ENCODE data around the gene HACD3.
"Not testable (repeated sequence)": the region's sequence is repeated elsewhere in the genome, so short reads cannot be mapped to it uniquely, and the experiment has no call there.

The HACD3 gene

DNA sequence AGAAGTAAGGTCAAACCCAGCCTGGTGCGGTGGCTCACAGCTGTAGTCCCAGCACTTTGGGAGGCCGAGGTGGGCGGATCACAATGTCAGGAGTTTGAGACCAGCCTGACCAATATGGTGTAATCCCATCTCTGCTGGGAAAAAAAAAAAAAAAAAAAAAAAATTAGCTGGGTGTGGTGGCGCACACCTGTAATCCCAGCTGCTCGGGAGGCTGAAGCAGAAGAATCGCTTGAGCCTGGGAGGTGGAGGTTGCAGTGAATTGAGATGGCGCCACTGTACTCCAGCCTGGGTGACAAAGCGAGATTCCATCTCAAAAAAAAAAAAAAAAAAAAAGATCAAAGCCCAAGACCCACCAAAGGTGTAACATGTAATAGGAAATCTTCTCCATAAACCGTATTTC is 19.0 kb downstream of the HACD3 start:
- not testable (repeated sequence) for DNase-seq (ENCODE audit: low read depth)

DNA sequence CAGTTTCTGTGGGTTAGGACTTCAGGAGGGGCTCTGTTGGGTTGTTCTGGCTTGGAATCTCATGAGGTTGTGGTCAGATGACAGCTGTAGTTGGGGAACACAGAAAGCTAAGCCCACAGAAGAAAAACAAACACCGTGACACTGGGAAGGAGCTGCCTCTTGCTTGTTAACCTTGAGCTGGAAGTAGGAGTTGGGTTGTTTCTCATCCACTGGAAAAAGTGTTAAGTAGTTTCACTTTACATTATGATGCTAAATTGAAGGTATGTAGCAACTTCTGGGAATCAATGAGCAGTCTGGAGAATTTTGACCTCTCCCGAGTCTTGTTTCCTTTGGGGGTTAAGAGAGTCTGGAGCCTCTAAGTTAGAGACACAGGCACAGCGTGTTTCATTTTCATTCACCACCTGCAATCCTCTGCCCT is 20.4 kb downstream of the HACD3 start:
- peak; percentile 62 for DNase-seq (ENCODE audit: low read depth)

DNA sequence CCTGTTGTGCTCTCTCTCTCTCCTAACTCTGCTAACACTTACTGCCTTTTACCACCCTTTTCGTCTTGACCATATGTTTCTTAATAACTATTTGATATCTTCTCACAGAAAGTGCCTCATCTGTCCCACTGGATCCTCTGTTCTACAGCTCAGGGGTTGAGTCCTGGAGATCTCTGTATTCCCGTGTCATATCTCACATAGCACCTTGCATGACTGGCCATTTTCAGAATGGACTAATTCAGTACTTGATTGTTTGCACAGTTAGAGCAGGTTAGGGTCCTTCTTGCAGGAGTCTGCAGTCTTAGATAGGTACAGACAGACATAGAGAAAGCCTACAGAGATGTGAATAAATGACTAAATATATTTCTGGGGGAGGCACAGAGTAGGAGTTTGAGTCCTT is 20.9 kb downstream of the HACD3 start:
- DNase-seq (ENCODE audit: low read depth), result no peak

DNA sequence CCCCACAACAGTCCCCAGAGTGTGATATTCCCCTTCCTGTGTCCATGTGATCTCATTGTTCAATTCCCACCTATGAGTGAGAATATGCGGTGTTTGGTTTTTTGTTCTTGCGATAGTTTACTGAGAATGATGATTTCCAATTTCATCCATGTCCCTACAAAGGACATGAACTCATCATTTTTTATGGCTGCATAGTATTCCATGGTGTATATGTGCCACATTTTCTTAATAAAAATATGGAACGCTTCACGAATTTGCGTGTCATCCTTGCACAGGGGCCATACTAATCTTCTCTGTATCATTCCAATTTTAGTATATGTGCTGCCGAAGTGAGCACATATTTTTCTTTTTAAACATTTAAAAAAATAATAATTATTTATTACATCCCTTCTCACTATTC is 22.6 kb downstream of the HACD3 start:
- DNase-seq (ENCODE audit: low read depth), result not testable (repeated sequence)

DNA sequence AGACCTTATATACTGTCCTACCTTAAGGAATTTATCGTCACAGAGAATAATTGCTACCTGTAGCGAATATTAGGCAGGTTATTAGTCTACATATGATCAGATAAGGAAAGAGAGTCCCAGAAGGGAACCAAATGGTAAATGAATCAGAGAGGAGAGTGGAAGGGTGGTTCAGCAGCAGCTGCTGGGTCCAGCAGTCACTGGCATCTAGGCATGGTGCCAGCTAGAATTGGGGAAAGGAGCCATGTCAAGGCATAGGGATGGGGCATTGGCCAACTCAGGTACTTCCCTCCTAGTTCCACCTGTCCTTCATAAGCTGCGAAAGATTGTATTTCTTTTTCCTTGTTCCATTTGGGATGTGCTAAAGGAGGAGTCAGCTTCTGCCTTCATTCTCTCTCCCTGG is 23.4 kb downstream of the HACD3 start:
- DNase-seq (ENCODE audit: low read depth), result no peak

DNA sequence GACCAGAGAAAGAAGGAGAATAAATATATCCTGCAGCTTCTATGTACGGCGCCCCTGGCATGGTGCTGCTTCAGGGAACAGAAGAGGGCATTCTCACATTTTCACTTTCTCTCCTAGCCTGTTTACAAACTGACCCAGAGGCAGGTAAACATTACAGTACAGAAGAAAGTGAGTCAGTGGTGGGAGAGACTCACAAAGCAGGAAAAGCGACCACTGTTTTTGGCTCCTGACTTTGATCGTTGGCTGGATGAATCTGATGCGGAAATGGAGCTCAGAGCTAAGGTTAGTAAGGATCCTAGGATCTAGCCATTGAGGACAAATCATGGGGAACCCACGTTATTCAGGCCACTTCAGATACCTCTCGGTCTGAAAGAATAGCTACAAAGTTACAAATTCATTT is 26.4 kb downstream of the HACD3 start:
- no peak for DNase-seq (ENCODE audit: low read depth)

DNA sequence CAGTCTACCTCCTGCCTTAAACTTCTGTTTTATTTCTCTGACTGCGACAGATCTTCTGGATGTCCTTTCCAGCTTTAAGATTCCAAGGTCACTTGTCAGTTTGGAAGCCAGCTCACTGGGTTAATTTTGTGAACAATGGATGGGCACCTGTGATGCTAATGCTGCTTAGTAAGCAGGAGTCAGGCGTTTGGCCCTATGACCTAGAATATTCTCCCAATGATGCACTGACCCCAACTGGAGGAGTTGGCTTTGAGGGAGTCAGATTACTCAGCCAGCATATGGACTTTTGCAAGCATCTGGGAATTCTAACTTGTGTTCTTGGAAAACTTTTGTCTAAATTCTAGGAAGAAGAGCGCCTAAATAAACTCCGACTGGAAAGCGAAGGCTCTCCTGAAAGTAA is 28.1 kb downstream of the HACD3 start:
- DNase-seq (ENCODE audit: low read depth), result peak; percentile 82

DNA sequence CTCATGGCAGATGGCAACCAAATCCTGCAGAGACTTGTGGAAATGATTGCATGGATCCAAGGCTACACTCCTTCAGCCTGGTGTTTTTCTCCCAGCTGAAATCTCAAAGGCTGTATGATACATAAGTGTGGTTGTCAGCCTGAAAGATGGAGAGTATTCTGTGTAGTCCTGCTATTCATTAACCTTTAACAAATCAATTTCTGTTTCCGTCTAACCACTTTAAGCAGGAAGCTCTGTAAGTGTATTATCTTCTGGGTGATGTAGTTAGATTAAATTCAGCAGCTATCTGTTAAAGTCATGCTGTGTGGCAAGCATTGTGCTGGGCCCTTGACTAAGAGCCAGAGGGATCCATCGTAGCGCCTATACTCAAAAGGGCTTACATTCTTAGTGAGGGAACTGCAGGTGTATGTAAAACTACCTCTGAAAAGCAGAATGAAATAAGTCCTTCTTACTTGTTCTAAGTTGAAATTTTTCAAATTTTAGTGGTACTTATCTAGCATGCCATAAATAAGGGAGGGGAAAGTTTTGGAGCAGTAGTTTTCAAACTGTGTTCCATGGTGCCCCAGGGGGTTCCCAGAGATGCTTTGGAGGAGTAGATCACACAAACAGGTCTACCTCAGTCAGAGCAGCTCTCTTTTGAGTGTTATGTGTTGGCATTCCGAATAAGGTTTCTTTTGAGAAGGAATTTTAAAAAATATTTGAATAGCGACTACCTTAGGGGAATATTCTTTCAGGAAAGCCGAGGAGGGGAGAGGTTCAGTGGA is 28.9 kb downstream of the HACD3 start:
- DNase-seq (ENCODE audit: low read depth), result no peak

DNA sequence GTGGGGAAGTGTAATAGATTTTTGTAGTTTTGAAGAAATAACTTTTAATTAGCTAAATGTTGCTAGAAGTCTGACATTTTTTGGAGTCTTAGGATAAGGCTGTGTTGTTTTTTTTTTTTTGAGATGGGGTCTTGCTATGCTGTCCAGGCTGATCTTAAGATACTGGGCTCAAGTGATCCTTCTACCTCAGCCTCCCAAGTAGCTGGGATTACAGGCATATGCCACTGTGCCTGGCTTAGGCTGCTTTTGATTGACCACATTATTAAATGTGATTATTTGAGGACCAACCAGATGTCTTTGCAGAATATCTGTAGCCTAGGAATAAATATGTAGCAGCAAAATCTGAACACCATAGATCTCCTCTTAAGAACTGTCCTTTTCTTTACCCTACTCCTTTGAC is 29.7 kb downstream of the HACD3 start:
- no peak for DNase-seq (ENCODE audit: low read depth)

DNA sequence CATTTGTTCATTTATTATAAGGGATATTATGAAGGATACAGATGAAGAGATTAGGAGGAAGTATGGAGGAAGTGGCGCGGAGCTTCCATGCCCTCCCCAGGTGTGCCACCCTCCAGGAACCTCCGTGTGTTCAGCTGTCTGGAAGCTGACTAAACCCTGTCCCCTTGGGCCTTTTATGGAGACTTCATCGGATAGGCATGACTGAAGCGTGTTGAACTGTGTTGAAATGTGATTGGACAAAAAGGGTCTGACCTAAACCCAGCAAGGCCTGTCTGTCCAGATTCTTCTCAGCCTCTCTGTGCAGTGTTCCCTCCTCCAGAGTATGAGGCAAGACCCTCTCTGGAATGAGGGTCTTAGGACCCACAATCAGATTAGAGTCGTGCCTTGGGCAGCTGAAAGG is 31.7 kb downstream of the HACD3 start:
- DNase-seq (ENCODE audit: low read depth), result no peak

DNA sequence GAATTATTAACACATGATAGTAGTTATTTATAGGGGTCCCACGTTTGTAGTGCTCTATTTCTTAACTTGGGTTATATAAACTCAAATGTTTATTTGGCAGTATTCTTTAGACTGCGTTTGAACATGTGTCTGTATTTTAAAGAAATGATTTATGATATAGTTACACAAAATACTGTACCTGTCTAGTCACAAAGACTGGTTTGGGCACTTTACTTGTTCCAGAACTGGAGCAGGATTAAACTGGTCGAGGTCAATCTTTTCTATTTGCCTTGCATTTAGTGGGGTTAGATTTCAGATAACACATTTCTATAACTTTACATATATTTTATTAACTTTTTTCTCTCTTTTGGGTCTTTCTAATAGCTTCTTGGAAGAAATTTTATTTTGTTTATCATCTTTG is 39.5 kb downstream of the HACD3 start:
- no peak for DNase-seq (ENCODE audit: low read depth)

DNA sequence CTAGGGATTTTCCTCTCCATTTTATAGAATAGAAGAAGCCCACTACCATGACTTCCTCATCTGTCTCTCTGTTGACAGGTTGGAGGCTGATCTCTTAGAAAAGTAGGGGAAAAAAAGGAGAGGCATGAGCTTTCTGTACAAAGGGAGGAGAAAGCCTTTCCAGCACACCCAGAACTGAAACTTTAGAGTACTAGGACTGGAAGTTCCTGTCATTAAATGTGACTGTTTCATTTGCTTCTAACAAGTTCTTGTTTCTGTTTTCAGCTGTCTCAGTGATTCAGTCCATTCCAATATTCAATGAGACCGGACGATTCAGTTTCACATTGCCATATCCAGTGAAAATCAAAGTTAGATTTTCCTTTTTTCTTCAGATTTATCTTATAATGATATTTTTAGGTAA is 41.7 kb downstream of the HACD3 start:
- no peak for DNase-seq (ENCODE audit: low read depth)

DNA sequence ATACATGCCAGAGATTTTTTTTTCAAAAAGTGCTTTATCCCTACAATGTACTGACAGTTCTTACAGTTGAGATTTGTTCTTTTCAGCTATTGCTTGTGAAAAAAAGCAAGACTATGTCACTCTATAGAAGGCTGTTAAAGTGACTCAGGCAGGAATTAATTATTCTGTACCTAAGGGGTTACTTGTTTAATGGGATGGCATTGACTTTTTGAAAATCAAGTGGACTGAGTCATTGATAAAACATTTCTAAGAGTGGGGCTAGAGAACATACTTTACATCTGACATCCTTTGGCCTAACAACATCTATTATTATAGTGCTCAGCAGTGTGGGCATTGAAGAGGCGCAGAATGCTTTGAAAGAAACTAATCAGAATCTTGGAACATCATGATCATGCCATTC is 46.4 kb downstream of the HACD3 start:
- peak; percentile 53 for DNase-seq (ENCODE audit: low read depth)

DNA sequence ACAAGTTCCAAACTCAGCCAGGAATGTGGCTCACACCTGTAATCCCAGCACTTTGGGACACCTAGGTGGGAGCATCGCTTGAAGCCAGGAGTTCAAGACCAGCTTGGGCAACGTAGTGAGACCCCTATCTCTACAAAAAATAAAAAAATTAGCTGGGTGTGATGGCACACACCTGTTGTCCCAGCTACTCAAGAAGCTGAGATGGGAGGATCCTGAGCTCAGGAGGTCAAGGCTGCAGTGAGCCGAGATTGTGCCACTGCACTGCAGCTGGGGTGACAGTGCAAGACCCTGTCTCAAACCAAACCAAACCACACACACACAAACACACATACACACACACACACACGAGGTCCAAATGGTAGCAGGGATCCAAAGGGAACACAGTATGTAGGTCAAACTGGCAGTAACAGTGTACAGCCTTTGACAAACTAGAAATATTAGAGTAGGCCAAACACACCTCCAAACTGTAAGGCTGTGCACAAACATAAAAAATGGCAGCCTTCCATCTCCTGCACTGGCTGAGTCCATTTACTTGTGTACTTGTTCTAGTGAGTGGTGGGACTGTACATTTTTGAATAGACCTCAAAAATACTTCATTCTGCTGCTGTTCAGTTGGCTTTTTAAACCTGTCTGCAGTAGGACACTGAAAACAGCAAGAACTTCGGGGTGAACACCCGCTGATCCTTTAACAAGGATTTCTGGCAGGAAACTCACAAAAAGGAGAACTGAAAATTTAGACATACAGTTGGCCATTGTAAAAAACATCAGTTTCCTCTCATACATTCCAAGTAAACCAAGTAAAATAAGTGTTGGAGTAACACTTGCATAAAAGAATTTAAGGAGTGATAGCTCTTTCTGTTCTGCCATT is 47.1 kb downstream of the HACD3 start:
- no peak for DNase-seq (ENCODE audit: low read depth)

DNA sequence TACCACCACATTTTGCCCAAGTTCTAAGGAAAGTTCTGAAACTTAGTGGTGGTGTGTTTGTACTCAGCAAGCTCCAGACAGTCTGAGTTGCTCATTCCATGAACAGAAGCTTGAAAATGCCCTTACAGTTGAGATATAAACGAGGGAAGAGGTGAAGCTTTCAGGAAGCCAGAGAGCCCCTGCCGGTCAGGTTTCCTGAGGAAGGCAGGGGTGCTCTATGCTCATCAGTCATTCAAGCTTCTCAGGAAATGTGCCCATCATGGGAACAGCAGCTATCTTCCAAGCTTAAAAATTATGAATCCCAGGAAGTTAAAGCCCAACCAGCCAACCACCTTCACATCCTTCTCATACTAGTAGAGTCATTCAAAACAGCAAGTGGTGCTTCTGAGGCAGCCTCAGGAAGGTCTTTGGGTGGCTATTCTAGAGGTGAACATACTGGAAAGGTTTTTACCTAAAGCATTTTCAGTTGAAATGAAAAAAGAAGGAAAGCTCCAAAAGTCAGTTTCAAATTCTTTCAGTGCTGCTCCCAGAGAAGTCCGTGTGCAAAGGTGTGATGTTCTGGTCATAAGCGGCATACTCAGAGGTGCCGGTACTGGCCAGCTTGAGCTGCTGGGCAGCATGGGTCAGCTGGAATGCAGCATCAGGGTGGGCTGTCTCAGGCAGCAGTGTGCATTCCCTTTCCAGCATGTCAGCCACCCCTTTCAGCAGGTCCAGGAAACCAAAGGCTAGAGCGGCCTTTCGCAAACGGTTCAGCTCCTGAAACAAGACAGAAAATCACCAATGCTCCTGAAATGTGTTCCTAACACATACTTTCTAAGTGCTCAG is 48.9 kb downstream of the HACD3 start:
- no peak for DNase-seq (ENCODE audit: low read depth)

DNA sequence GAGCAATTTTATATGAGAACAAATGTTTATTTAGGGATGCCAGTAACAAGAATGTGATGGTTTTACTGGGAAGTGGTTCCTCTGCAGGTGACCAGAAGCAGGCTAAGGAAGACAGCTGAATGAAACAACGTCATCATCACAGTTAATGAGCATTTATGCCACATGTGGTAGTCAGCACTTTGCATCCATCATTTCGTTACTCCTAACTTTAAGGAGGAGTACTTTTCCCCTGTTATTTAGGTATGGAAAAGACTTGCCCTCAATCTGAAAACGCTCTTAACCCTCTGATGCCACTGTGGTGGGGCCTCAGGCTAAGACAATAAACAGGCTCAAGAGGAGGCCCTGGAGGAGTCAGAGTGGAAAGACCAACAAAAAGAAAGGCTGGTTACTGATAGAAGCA is 49.5 kb downstream of the HACD3 start:
- no peak for DNase-seq (ENCODE audit: low read depth)

DNA sequence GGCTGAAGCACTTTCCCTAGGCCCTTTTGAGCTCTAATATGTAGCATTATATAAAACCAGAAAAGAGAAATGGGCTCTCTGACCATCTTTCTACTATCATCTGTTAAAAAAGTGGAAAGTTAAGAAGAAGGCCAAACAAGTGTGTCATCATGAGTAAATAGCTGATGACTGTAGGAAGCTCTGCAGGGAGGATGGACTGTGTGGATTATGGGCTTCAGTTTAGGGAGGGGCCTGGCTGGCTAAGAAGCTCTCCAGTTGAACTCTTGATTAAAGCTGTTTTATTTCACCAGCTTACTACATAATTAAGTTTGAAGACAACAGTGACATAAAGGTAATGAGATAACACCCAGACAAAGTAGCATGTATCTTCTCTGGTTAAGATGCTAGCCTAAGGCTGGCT is 50.0 kb downstream of the HACD3 start:
- DNase-seq (ENCODE audit: low read depth), result peak; percentile 86

DNA sequence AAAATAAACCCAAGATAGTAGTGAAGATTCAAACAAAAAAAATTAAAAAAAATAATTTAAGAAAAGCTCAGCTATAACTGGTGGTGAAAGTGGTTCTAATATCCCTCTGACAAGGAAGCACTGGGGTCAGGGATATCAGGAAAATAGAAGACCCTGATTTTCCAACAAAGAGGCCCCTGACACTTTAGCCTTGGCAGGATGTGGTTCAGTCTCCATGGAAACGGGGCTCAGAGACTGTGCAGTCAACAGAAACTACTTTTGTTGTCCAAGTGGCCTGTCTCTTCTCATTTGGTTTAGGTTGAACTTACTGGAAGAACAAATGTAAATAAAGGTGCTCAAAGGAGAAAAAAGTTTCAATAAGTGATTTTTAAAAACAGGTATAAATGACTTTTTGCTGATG is 53.4 kb downstream of the HACD3 start:
- DNase-seq (ENCODE audit: low read depth), result peak; percentile 55

DNA sequence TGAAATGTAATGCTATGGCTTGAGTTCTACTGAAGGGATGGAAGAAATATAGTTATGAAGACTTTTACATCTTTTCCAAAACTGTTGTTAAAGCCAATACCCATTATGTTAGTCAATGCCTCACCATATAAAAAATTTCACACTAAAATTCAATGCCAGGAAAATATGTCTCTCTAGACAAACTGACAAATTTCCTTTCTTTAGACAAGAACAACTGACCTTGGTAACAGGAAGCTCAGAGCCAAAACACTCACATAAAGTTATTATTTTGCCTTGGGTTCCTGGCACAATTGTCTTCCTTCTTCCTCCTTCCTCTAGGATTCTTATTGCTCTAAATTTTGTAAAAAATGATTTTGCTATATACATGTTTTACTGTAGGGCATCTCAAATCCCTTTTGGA is 54.0 kb downstream of the HACD3 start:
- no peak for DNase-seq (ENCODE audit: low read depth)

DNA sequence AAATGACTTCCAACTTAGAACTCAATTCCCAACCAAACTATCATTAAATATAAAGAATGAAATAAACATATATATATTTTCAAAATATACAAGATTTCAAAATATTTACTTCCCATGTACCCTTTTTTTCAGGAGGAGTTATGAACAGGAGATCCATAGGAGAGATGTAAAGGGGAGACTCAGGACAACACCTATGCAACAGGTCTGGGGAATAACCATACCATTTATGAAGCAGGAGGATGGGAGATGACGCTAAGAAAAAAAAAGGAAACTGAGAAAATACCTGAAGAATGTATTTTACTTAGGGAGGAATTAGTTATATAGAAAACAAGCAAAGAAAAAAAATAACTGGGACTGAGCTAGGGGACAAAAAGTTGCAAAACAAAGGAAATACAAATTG is 56.8 kb downstream of the HACD3 start:
- no peak for DNase-seq (ENCODE audit: low read depth)

DNA sequence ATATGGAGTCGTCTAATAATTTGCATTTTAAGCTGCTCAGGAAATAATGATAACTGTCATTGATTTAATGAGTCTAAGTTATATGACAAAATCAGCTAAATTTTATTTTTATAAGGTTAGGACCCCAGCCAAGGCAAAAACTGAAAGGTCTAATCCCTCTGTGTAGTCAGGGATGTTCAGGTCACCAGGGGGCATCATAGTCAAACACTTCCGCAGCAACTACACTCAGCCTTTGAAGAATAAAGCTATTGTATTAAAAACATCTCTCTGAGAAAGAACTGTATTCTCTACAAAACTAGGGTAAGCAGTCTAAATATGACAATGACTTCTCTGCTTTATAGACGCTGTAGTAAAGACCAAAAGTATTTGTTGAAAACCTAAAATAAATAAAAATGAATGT is 65.7 kb downstream of the HACD3 start:
- no peak for DNase-seq (ENCODE audit: low read depth)

DNA sequence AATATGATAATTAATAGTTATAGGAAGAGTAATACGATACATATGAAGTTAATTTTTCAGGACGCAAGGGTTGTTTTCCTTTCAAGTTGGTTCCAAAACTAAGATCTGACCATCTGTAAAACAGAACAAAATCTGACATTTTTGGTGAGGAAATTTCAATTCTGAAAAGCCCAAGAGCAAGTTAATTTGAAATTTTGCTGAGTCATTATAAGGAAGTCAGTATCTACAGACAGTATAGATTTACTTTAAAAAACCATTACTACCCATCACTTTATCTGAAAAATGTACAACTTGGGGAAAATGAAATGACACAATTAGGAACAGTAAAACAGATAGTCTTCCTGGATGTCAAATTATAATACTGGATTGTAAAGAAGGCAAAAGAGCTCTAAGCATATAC is 68.2 kb downstream of the HACD3 start:
- no peak for DNase-seq (ENCODE audit: low read depth)

DNA sequence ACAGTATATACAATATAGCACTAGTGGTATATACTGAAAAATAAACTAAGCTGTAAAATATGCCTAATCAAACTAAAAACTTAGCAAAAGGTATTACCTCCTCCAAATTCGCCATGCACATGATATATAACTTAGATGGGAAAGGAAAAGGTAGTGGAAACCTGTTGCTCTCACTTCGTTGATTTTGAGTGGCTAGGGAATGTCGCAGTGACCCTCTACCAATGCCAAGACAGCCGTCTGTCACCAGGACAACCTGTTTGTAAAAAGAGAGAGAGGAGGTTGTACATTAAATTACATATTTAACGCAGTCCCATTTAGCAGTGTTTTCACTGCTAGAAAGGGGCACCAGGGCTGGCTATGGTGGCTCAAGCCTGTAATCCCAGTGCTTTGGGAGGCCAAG is 69.4 kb downstream of the HACD3 start:
- DNase-seq (ENCODE audit: low read depth), result no peak

Measured in amniotic epithelial cell (primary cell).